K562 (cell line): ENCODE results near the gene CHN2. TPM values are rescaled to one million over a fixed set of nuclear protein-coding genes. Genes with fewer than 3 reads are reported as not detected.
"Not testable (repeated sequence)": the region's sequence is repeated elsewhere in the genome, so short reads cannot be mapped to it uniquely, and the experiment has no call there.

Experiments used
- ATAC-seq: fragments of 200-7000 bp; cut with Tn5 transposase; 3 replicates; pipeline ENCODE4 v1.9.1; 2020; ENCODE audit warnings: moderate library complexity
- BruUV-seq: library from RNA; stranded (reverse); fragments of 400-500 nt; replicated peaks from 2 replicates; lab custom pipeline; 2021; lab: Mats Ljungman, UMichigan
- CTCF ChIA-PET: fragments of 300-600 bp; formaldehyde crosslinking; extraction: SDS; loops from one replicate; lab custom pipeline; 2021; ENCODE audit warnings: low intra/inter-chr PET ratio; lab: Yijun Ruan, JAX
- POLR2A ChIA-PET: fragments of 300-600, 350-650 bp; sonication (Branson Sonifier 250); formaldehyde crosslinking; extraction: SDS; loops from one replicate; lab custom pipeline; 2021; ENCODE audit warnings: antibody characterized with exemption, inconsistent platforms; lab: Yijun Ruan, JAX
- DNase-seq, 4 experiments: peaks; one replicate each; pipeline versions ENCODE4 v3.0.0 to v3.0.0-alpha.2; 2011 to 2018; ENCODE audit warnings: low spot score in 3 of 4, mixed read lengths in 3 of 4; ENCODE audit errors: extremely low read depth in 1 of 4
- FAIRE-seq: peaks from 2 replicates; lab custom pipeline; 2011; peaks lifted over from hg19 to GRCh38; lab: Jason Lieb, UNC
- H2AFZ ChIP-seq: 2 replicates; pipeline ENCODE4 v1.6.0; 2011; ENCODE audit warnings: low read depth, low read length, control low read depth, inconsistent platforms
- H3K27ac ChIP-seq: fragments of 200-600 bp; 3 replicates; pipeline ENCODE4 v1.8.0; 2011; ENCODE audit warnings: low read depth, mild to moderate bottlenecking, control low read depth, inconsistent platforms, low read length, moderate library complexity, mixed read lengths; ENCODE audit errors: extremely low read depth
- H3K27me3 ChIP-seq, 2 experiments: fragments of 300-600 bp in 1 of 2; 2 replicates in 1 of 2; 3 replicates in 1 of 2; pipeline versions ENCODE4 v1.6.0 to v1.8.0; 2011; ENCODE audit warnings: inconsistent platforms in 2 of 2, low read length in 2 of 2, mild to moderate bottlenecking in 1 of 2, mixed read lengths in 1 of 2, moderate library complexity in 1 of 2; ENCODE audit not compliant: control insufficient read depth in 2 of 2, insufficient read depth in 2 of 2
- H3K36me3 ChIP-seq: fragments of 300-600 bp; 3 replicates; pipeline ENCODE4 v1.8.0; 2011; ENCODE audit warnings: mild to moderate bottlenecking, low read length, inconsistent platforms; ENCODE audit not compliant: control insufficient read depth, insufficient read depth
- H3K4me1 ChIP-seq, 2 experiments: fragments of 200-600 bp in 1 of 2; replicated peaks in 1 of 2; 2 replicates in 1 of 2; 3 replicates in 1 of 2; pipeline versions ENCODE4 v1.5.1 to v1.8.0; 2011; ENCODE audit warnings: inconsistent platforms in 2 of 2, low read length in 2 of 2, mild to moderate bottlenecking in 1 of 2, mixed read lengths in 1 of 2, moderate library complexity in 1 of 2; ENCODE audit not compliant: control insufficient read depth in 2 of 2, insufficient read depth in 2 of 2
- H3K4me2 ChIP-seq: 2 replicates; pipeline ENCODE4 v1.6.1; 2011; ENCODE audit warnings: low read length, control low read depth, inconsistent platforms, mixed read lengths; ENCODE audit not compliant: insufficient read depth
- H3K4me3 ChIP-seq: fragments of 200-600 bp; sonication (generic), shearing (Covaris generic); 2 replicates; pipeline ENCODE4 v1.5.1; 2016; ENCODE audit warnings: control low read depth, inconsistent platforms
- H3K79me2 ChIP-seq: fragments of 200-600 bp; 3 replicates; pipeline ENCODE4 v1.8.0; 2011; ENCODE audit warnings: low read length, inconsistent platforms; ENCODE audit not compliant: control insufficient read depth, insufficient read depth
- H3K9ac ChIP-seq, 2 experiments: 2 replicates each; pipeline versions ENCODE4 v1.6.0 to v1.6.1; 2011; ENCODE audit warnings: low read depth in 2 of 2, low read length in 2 of 2, control low read depth in 1 of 2, inconsistent platforms in 1 of 2, mild to moderate bottlenecking in 1 of 2, mixed read lengths in 1 of 2; ENCODE audit not compliant: insufficient read depth in 1 of 2
- H3K9me1 ChIP-seq: one replicate; pipeline ENCODE4 v1.6.0; 2011; ENCODE audit warnings: inconsistent platforms, mild to moderate bottlenecking, low read length, moderate library complexity; ENCODE audit not compliant: control insufficient read depth, insufficient read depth
- H3K9me3 ChIP-seq: replicated peaks from 2 replicates; pipeline ENCODE4 v1.5.1; 2011; ENCODE audit warnings: low read depth, low read length, inconsistent platforms; ENCODE audit not compliant: control insufficient read depth, insufficient read depth
- H4K20me1 ChIP-seq: replicated peaks from 2 replicates; pipeline ENCODE4 v1.6.1; 2011; ENCODE audit warnings: low read length, inconsistent platforms, mixed read lengths; ENCODE audit not compliant: control insufficient read depth, insufficient read depth
- WGBS: fragments of 100-300 bp; shearing (Covaris generic); methylation state at CpG from one replicate; pipeline ENCODE4 v1.1.6; 2016; ENCODE audit warnings: low coverage, mixed read lengths; ENCODE audit not compliant: insufficient coverage; ENCODE audit errors: missing lambda C conversion rate; 5-methylcytosine and 5-hydroxymethylcytosine counted together
- in situ Hi-C: fragments of 300-500 bp; cut with MboI; formaldehyde crosslinking; loops from 4 replicates; pipeline ENCODE4 v1.15.0; 2018; ENCODE audit warnings: inconsistent platforms, mixed read lengths
- intact Hi-C: fragments of 100-400 bp; cut with micrococcal nuclease; formaldehyde crosslinking; loops from 2 replicates; pipeline ENCODE4 v1.14.2; 2022
- polyA plus RNA-seq, 8 experiments: library from polyadenylated mRNA; depleted of rRNA in 4 of 8; stranded (reverse) in 5 of 8; unstranded in 3 of 8; fragments of >200 nt; fragmentation: Nextera tagmentation in 2 of 8; fragmentation: Illumina TruSeq in 1 of 8; extraction: Ambion mirVana in 2 of 8; extraction: Trizol in 1 of 8; gene quantifications; 2 replicates each; pipeline versions ENCODE4 v1.2.1 to v1.2.3, GENCODE V29; 2011 to 2014; ENCODE audit warnings: inconsistent platforms in 1 of 8, missing spikeins in 1 of 8
- total RNA-seq, 7 experiments: library from RNA; depleted of rRNA in 6 of 7; stranded (reverse); fragments of >200 nt in 6 of 7; fragmentation: Illumina TruSeq in 2 of 7; extraction: Trizol in 2 of 7; gene quantifications; 2 replicates each; pipeline versions ENCODE4 v1.2.1 to v1.2.3, GENCODE V29; 2011 to 2021; ENCODE audit warnings: low replicate concordance in 1 of 7

The CHN2 gene
- total and polyA plus RNA-seq, 9 of the 15 experiments (the other 6 are each of a cell fraction or from before 2014, with no cell fraction given): 0.12 to 2.1 (median 0.31) TPM; not detected in 1

- POLR2A ChIA-PET, H3K4me3 ChIP-seq, H3K9me3 ChIP-seq, H3K9me1 ChIP-seq, CTCF ChIA-PET, FAIRE-seq, H3K79me2 ChIP-seq, H3K27ac ChIP-seq, ATAC-seq, H3K9ac ChIP-seq, H2AFZ ChIP-seq, BruUV-seq, DNase-seq, H3K27me3 ChIP-seq, H4K20me1 ChIP-seq, H3K4me2 ChIP-seq, intact Hi-C loops, in situ Hi-C loops, H3K4me1 ChIP-seq, H3K36me3 ChIP-seq: not testable (repeated sequence)
- WGBS: 4% methylated on average over 6 of the region's 7 CpGs
Observed at GRCh38 chr7:29528526-29528925, 334.0 kb downstream of the CHN2 start.

Other genes starting within 250 kb of the CHN2 start
- gene TRIL, start 236.4 kb upstream of the CHN2 start, total RNA-seq (2014; rRNA removed): not detected in 2 replicates
- gene TRIL, start 236.4 kb upstream of the CHN2 start, total RNA-seq (2014; rRNA removed; fragmentation: Illumina TruSeq; extraction: Trizol): not detected in 2 replicates
- gene TRIL, start 236.4 kb upstream of the CHN2 start, total RNA-seq (2015; rRNA removed; fragmentation: Illumina TruSeq; extraction: Trizol): not detected in 2 replicates
- gene TRIL, start 236.4 kb upstream of the CHN2 start, total RNA-seq (2021): not detected in 2 replicates
- not detected in 2 replicates for gene TRIL, start 236.4 kb upstream of the CHN2 start, polyA plus RNA-seq (2011; rRNA removed)
- gene TRIL, start 236.4 kb upstream of the CHN2 start, polyA plus RNA-seq (2014; fragmentation: Illumina TruSeq; extraction: Trizol): not detected in 2 replicates
- gene TRIL, start 236.4 kb upstream of the CHN2 start, polyA plus RNA-seq (2014; fragmentation: Nextera tagmentation; extraction: Ambion mirVana): not detected
- gene TRIL, start 236.4 kb upstream of the CHN2 start, polyA plus RNA-seq (2014; rRNA removed): not detected in 2 replicates
- gene CPVL, start 48.2 kb upstream of the CHN2 start, total RNA-seq (2014; rRNA removed): 1.0 and 1.5 TPM in 2 replicates
- 1.6 and 1.7 TPM in 2 replicates for gene CPVL, start 48.2 kb upstream of the CHN2 start, total RNA-seq (2014; rRNA removed; fragmentation: Illumina TruSeq; extraction: Trizol)
- gene CPVL, start 48.2 kb upstream of the CHN2 start, total RNA-seq (2015; rRNA removed; fragmentation: Illumina TruSeq; extraction: Trizol): 1.2 and 1.5 TPM in 2 replicates
- 1.1 and 2.0 TPM in 2 replicates for gene CPVL, start 48.2 kb upstream of the CHN2 start, total RNA-seq (2021)
- gene CPVL, start 48.2 kb upstream of the CHN2 start, polyA plus RNA-seq (2011; rRNA removed): 0.89 and 68.1 TPM in 2 replicates
- 0.75 and 1.1 TPM in 2 replicates for gene CPVL, start 48.2 kb upstream of the CHN2 start, polyA plus RNA-seq (2014; fragmentation: Illumina TruSeq; extraction: Trizol)
- gene CPVL, start 48.2 kb upstream of the CHN2 start, polyA plus RNA-seq (2014; fragmentation: Nextera tagmentation; extraction: Ambion mirVana): 1 to 10 TPM; 2.1 to 2.4 TPM
- gene CPVL, start 48.2 kb upstream of the CHN2 start, polyA plus RNA-seq (2014; rRNA removed): 1.0 and 1.5 TPM in 2 replicates